K562 (cell line): Measurements from ENCODE around the gene KRT82. TPM values are rescaled to one million over a fixed set of nuclear protein-coding genes. Genes with fewer than 3 reads are reported as not detected.

Experiments
- CHAMP1 ChIP-seq: fragments of 450-650 bp; IDR thresholded peaks from 2 replicates; pipeline ENCODE4 v1.6.1; 2016; ENCODE audit warnings: mild to moderate bottlenecking
- CXXC5 ChIP-seq: fragments of 250-450 bp; sonication (Bioruptor Pico); IDR thresholded peaks from 2 replicates; pipeline ENCODE4 v1.8.0; 2022; ENCODE audit warnings: inconsistent platforms, mild to moderate bottlenecking, moderate library complexity
- DIDO1 ChIP-seq: fragments of 450-650 bp; IDR thresholded peaks from 2 replicates; pipeline ENCODE4 v1.6.1; 2016; ENCODE audit warnings: low read depth, missing biosample characterization, missing genetic modification characterization
- E2F4 ChIP-seq: sonication (generic); formaldehyde crosslinking; IDR thresholded peaks from 2 replicates; pipeline ENCODE4 v1.8.0; 2022; ENCODE audit warnings: mild to moderate bottlenecking, low read depth, missing genetic modification reagents
- MGA ChIP-seq: fragments of 450-650 bp; IDR thresholded peaks from 2 replicates; pipeline ENCODE4 v1.6.1; 2016; ENCODE audit warnings: mild to moderate bottlenecking, moderate library complexity
- RAD21 ChIP-seq, 2 experiments: fragments of 250-450 bp in 1 of 2; fragments of 450-650 bp in 1 of 2; sonication (Bioruptor Pico) in 1 of 2; formaldehyde crosslinking in 1 of 2; IDR thresholded peaks in 1 of 2; conservative IDR thresholded peaks in 1 of 2; 2 replicates each; pipeline versions ENCODE4 v1.4.0 to v1.8.0; 2020 to 2022; ENCODE audit warnings: mild to moderate bottlenecking in 2 of 2, moderate library complexity in 1 of 2
- RBM17 ChIP-seq: fragments of 200-400 bp; formaldehyde crosslinking; IDR thresholded peaks from 2 replicates; pipeline ENCODE4 v1.6.1; 2017; ENCODE audit warnings: low read depth, mild to moderate bottlenecking, low read length, borderline replicate concordance
- SRSF9 ChIP-seq: fragments of 200-400 bp; formaldehyde crosslinking; IDR thresholded peaks from 2 replicates; pipeline ENCODE4 v1.6.1; 2017; ENCODE audit warnings: low read depth, low read length, borderline replicate concordance
- U2AF2 ChIP-seq: fragments of 200-400 bp; formaldehyde crosslinking; optimal IDR thresholded peaks from 2 replicates; pipeline ENCODE3; 2017; ENCODE audit warnings: low read depth, mild to moderate bottlenecking, low read length
- ZNF780A ChIP-seq: fragments of 250-450 bp; sonication (Bioruptor Pico); IDR thresholded peaks from 2 replicates; pipeline ENCODE4 v1.5.0; 2021; ENCODE audit warnings: mild to moderate bottlenecking
- polyA plus RNA-seq, 8 experiments: library from polyadenylated mRNA; depleted of rRNA in 4 of 8; stranded (reverse) in 5 of 8; unstranded in 3 of 8; fragments of >200 nt; fragmentation: Nextera tagmentation in 2 of 8; fragmentation: Illumina TruSeq in 1 of 8; extraction: Ambion mirVana in 2 of 8; extraction: Trizol in 1 of 8; gene quantifications; 2 replicates each; pipeline versions ENCODE4 v1.2.1 to v1.2.3, GENCODE V29; 2011 to 2014; ENCODE audit warnings: inconsistent platforms in 1 of 8, missing spikeins in 1 of 8
- total RNA-seq, 7 experiments: library from RNA; depleted of rRNA in 6 of 7; stranded (reverse); fragments of >200 nt in 6 of 7; fragmentation: Illumina TruSeq in 2 of 7; extraction: Trizol in 2 of 7; gene quantifications; 2 replicates each; pipeline versions ENCODE4 v1.2.1 to v1.2.3, GENCODE V29; 2011 to 2021; ENCODE audit warnings: low replicate concordance in 1 of 7

KRT82 gene
- total and polyA plus RNA-seq, 9 of the 15 experiments (the other 6 are each of a cell fraction or from before 2014, with no cell fraction given) = not detected

- TF ChIP-seq U2AF2 (no peak), RBM17 (no peak), E2F4 (CRISPR knock-in tag) (no peak), RAD21 (CRISPR knock-in tag; conservative IDR thresholded peaks at IDR 0.05 in 1 of 2, IDR thresholded peaks at IDR 0.05 in 1 of 2) (0 out of 4 replicates have a peak, but pooled peaks of 1 of the 2 experiments have one; percentile 18), MGA (no peak), DIDO1 (tag) (no peak), ZNF780A (CRISPR knock-in tag) (no peak), CXXC5 (no peak), SRSF9 (no peak), CHAMP1 (no peak)
Measured at GRCh38 chr12:52395761-52396434, 10.2 kb downstream of the KRT82 start (continued).
